K562 (cell line): ENCODE results near the gene MLYCD. TPM values are rescaled to one million over a fixed set of nuclear protein-coding genes. Genes with fewer than 3 reads are reported as not detected.

Experiments used
- ATAC-seq: fragments of 200-7000 bp; cut with Tn5 transposase; 3 replicates; pipeline ENCODE4 v1.9.1; 2020; ENCODE audit warnings: moderate library complexity
- BruUV-seq: library from RNA; stranded (reverse); fragments of 400-500 nt; replicated peaks from 2 replicates; lab custom pipeline; 2021; lab: Mats Ljungman, UMichigan
- CTCF ChIA-PET: fragments of 300-600 bp; formaldehyde crosslinking; extraction: SDS; loops from one replicate; lab custom pipeline; 2021; ENCODE audit warnings: low intra/inter-chr PET ratio; lab: Yijun Ruan, JAX
- POLR2A ChIA-PET: fragments of 300-600, 350-650 bp; sonication (Branson Sonifier 250); formaldehyde crosslinking; extraction: SDS; loops from one replicate; lab custom pipeline; 2021; ENCODE audit warnings: antibody characterized with exemption, inconsistent platforms; lab: Yijun Ruan, JAX
- DNase-seq, 4 experiments: peaks; one replicate each; pipeline versions ENCODE4 v3.0.0 to v3.0.0-alpha.2; 2011 to 2018; ENCODE audit warnings: low spot score in 3 of 4, mixed read lengths in 3 of 4; ENCODE audit errors: extremely low read depth in 1 of 4
- FAIRE-seq: peaks from 2 replicates; lab custom pipeline; 2011; peaks lifted over from hg19 to GRCh38; lab: Jason Lieb, UNC
- H2AFZ ChIP-seq: 2 replicates; pipeline ENCODE4 v1.6.0; 2011; ENCODE audit warnings: low read depth, low read length, control low read depth, inconsistent platforms
- H3K27ac ChIP-seq: fragments of 200-600 bp; 3 replicates; pipeline ENCODE4 v1.8.0; 2011; ENCODE audit warnings: low read depth, mild to moderate bottlenecking, control low read depth, inconsistent platforms, low read length, moderate library complexity, mixed read lengths; ENCODE audit errors: extremely low read depth
- H3K27me3 ChIP-seq, 2 experiments: fragments of 300-600 bp in 1 of 2; 2 replicates in 1 of 2; 3 replicates in 1 of 2; pipeline versions ENCODE4 v1.6.0 to v1.8.0; 2011; ENCODE audit warnings: inconsistent platforms in 2 of 2, low read length in 2 of 2, mild to moderate bottlenecking in 1 of 2, mixed read lengths in 1 of 2, moderate library complexity in 1 of 2; ENCODE audit not compliant: control insufficient read depth in 2 of 2, insufficient read depth in 2 of 2
- H3K36me3 ChIP-seq: fragments of 300-600 bp; 3 replicates; pipeline ENCODE4 v1.8.0; 2011; ENCODE audit warnings: mild to moderate bottlenecking, low read length, inconsistent platforms; ENCODE audit not compliant: control insufficient read depth, insufficient read depth
- H3K4me1 ChIP-seq, 2 experiments: fragments of 200-600 bp in 1 of 2; replicated peaks in 1 of 2; 2 replicates in 1 of 2; 3 replicates in 1 of 2; pipeline versions ENCODE4 v1.5.1 to v1.8.0; 2011; ENCODE audit warnings: inconsistent platforms in 2 of 2, low read length in 2 of 2, mild to moderate bottlenecking in 1 of 2, mixed read lengths in 1 of 2, moderate library complexity in 1 of 2; ENCODE audit not compliant: control insufficient read depth in 2 of 2, insufficient read depth in 2 of 2
- H3K4me2 ChIP-seq: 2 replicates; pipeline ENCODE4 v1.6.1; 2011; ENCODE audit warnings: low read length, control low read depth, inconsistent platforms, mixed read lengths; ENCODE audit not compliant: insufficient read depth
- H3K4me3 ChIP-seq: fragments of 200-600 bp; sonication (generic), shearing (Covaris generic); 2 replicates; pipeline ENCODE4 v1.5.1; 2016; ENCODE audit warnings: control low read depth, inconsistent platforms
- H3K79me2 ChIP-seq: fragments of 200-600 bp; 3 replicates; pipeline ENCODE4 v1.8.0; 2011; ENCODE audit warnings: low read length, inconsistent platforms; ENCODE audit not compliant: control insufficient read depth, insufficient read depth
- H3K9ac ChIP-seq, 2 experiments: 2 replicates each; pipeline versions ENCODE4 v1.6.0 to v1.6.1; 2011; ENCODE audit warnings: low read depth in 2 of 2, low read length in 2 of 2, control low read depth in 1 of 2, inconsistent platforms in 1 of 2, mild to moderate bottlenecking in 1 of 2, mixed read lengths in 1 of 2; ENCODE audit not compliant: insufficient read depth in 1 of 2
- H3K9me1 ChIP-seq: one replicate; pipeline ENCODE4 v1.6.0; 2011; ENCODE audit warnings: inconsistent platforms, mild to moderate bottlenecking, low read length, moderate library complexity; ENCODE audit not compliant: control insufficient read depth, insufficient read depth
- H3K9me3 ChIP-seq: replicated peaks from 2 replicates; pipeline ENCODE4 v1.5.1; 2011; ENCODE audit warnings: low read depth, low read length, inconsistent platforms; ENCODE audit not compliant: control insufficient read depth, insufficient read depth
- H4K20me1 ChIP-seq: replicated peaks from 2 replicates; pipeline ENCODE4 v1.6.1; 2011; ENCODE audit warnings: low read length, inconsistent platforms, mixed read lengths; ENCODE audit not compliant: control insufficient read depth, insufficient read depth
- ARHGAP35 ChIP-seq: fragments of 450-650 bp; IDR thresholded peaks from 2 replicates; pipeline ENCODE4 v1.6.1; 2018; ENCODE audit not compliant: partially characterized antibody
- BCOR ChIP-seq: fragments of 450-650 bp; IDR thresholded peaks from 2 replicates; pipeline ENCODE4 v1.6.1; 2016
- E2F3 ChIP-seq: fragments of 250-450 bp; sonication (Bioruptor Pico); IDR thresholded peaks from 2 replicates; pipeline ENCODE4 v1.4.0; 2020; ENCODE audit warnings: mild to moderate bottlenecking
- HNRNPLL ChIP-seq: fragments of 200-400 bp; formaldehyde crosslinking; IDR thresholded peaks from 2 replicates; pipeline ENCODE4 v1.6.1; 2017; ENCODE audit warnings: low read length, low read depth, mild to moderate bottlenecking; ENCODE audit not compliant: poor library complexity, severe bottlenecking
- RBM25 ChIP-seq: fragments of 200-400 bp; formaldehyde crosslinking; IDR thresholded peaks from 2 replicates; pipeline ENCODE4 v1.6.1; 2018; ENCODE audit warnings: low read length, low read depth, moderate library complexity; ENCODE audit not compliant: severe bottlenecking
- ZFP36 ChIP-seq: fragments of 150-350 bp; IDR thresholded peaks from 2 replicates; pipeline ENCODE4 v1.6.1; 2018; ENCODE audit warnings: low read length, low read depth; ENCODE audit not compliant: partially characterized antibody
- WGBS: fragments of 100-300 bp; shearing (Covaris generic); methylation state at CpG from one replicate; pipeline ENCODE4 v1.1.6; 2016; ENCODE audit warnings: low coverage, mixed read lengths; ENCODE audit not compliant: insufficient coverage; ENCODE audit errors: missing lambda C conversion rate; 5-methylcytosine and 5-hydroxymethylcytosine counted together
- in situ Hi-C: fragments of 300-500 bp; cut with MboI; formaldehyde crosslinking; loops from 4 replicates; pipeline ENCODE4 v1.15.0; 2018; ENCODE audit warnings: inconsistent platforms, mixed read lengths
- intact Hi-C: fragments of 100-400 bp; cut with micrococcal nuclease; formaldehyde crosslinking; loops from 2 replicates; pipeline ENCODE4 v1.14.2; 2022
- polyA plus RNA-seq, 8 experiments: library from polyadenylated mRNA; depleted of rRNA in 4 of 8; stranded (reverse) in 5 of 8; unstranded in 3 of 8; fragments of >200 nt; fragmentation: Nextera tagmentation in 2 of 8; fragmentation: Illumina TruSeq in 1 of 8; extraction: Ambion mirVana in 2 of 8; extraction: Trizol in 1 of 8; gene quantifications; 2 replicates each; pipeline versions ENCODE4 v1.2.1 to v1.2.3, GENCODE V29; 2011 to 2014; ENCODE audit warnings: inconsistent platforms in 1 of 8, missing spikeins in 1 of 8
- total RNA-seq, 7 experiments: library from RNA; depleted of rRNA in 6 of 7; stranded (reverse); fragments of >200 nt in 6 of 7; fragmentation: Illumina TruSeq in 2 of 7; extraction: Trizol in 2 of 7; gene quantifications; 2 replicates each; pipeline versions ENCODE4 v1.2.1 to v1.2.3, GENCODE V29; 2011 to 2021; ENCODE audit warnings: low replicate concordance in 1 of 7

Gene MLYCD
- total and polyA plus RNA-seq, 9 of the 15 experiments (the other 6 are each of a cell fraction or from before 2014, with no cell fraction given) = 0.15 to 2.0 (median 1.0) TPM

DNA sequence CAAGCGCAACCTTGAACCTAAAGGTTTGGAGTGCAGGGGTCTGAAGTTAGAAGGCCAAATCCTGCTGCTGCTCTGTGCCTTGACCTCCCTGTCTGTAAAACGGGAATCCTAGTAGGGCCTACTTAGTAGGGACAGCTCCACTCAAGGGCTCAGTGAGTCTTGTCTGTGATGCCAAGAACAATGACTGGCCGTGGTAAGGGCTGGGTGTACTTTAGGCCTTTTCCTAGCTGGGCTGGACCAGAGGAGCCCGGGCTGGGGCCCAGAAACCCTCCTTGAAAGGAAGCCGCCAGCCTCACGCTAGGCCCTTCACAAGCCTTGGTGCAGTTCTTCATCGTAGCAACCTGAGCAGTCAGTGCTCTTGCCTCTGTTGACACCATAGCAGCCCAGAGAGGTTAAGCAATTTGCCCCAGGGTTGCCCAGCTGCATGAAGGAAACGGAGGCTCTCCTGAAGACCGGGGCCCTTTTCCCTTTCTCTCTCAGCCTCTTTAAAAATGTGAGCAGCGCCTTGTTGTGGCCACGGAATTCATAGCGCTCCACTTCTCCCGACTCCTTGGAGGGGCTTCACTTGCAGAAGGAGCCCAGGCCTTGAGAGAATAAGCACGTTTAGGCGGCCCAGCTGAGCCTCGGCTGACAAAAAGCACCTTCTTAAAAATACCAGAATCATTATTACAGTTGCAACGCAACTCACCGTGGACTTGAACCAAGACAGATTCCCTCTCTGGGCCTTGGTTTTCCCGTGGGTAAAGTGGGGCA lies 73.5 kb downstream of the MLYCD start:
- Histone ChIP-seq H4K20me1 (peaks cover 21% of the 10 kb centered on the region; the same call in 1 of the 2 replicates), H3K4me2 (no peak overlapping the region), H3K27me3 (peaks cover 28 to 76% of the 10 kb centered on the region in 2 experiments; a peak in 4 of 5 replicates), H3K9me1 (no peaks in the 10 kb centered on the region), H3K36me3 (no peaks in the 10 kb centered on the region), H3K9ac (no peak overlapping the region), H3K27ac (no peak overlapping the region), H3K79me2 (no peaks in the 10 kb centered on the region), H3K4me1 (peaks cover 0 to 23% of the 10 kb centered on the region in 2 experiments; a peak in 1 of 5 replicates), H3K9me3 (no peaks in the 10 kb centered on the region), H2AFZ (no peak overlapping the region), H3K4me3 (no peak overlapping the region)
- intact Hi-C loops (no loop called here), in situ Hi-C loops (loop anchor here (10.0 kb wide), 1 partner anchor 72 kb away; the partner anchor contains the start of gene SLC38A8)
- ChIA-PET POLR2A (interaction anchor here (0.6 to 1.0 kb wide), 4 partner anchors 13 to 138 kb away, joined by 3 to 4 read pairs (median 4); no protein-coding TSS in a partner anchor), CTCF (no interaction called here)
- no peak for TF ChIP-seq ARHGAP35
- no peak for TF ChIP-seq HNRNPLL
- peak; percentile 58 for TF ChIP-seq RBM25
- TF ChIP-seq BCOR = 0 out of 2 replicates have a peak, but pooled peaks have one; percentile 52
- TF ChIP-seq E2F3 (CRISPR knock-in tag) = no peak
- TF ChIP-seq ZFP36 = peak; percentile 81
- WGBS = 10% methylated on average over 19 of the region's 19 CpGs
- DNase-seq = no peak
- BruUV-seq = no TSS peak
- ATAC-seq = no peak
- FAIRE-seq = no peak
